H1 (cell line): Measurements from ENCODE around the gene OR2AG1. TPM values are rescaled to one million over a fixed set of nuclear protein-coding genes. Genes with fewer than 3 reads are reported as not detected.

Experiments used
- CTCF ChIA-PET: fragments of 300-600 bp; sonication (Branson Sonifier 250); formaldehyde crosslinking; loops from one replicate; lab custom pipeline; 2021; ENCODE audit not compliant: partially characterized antibody; lab: Charles Lee
- POLR2A ChIA-PET: fragments of 300-600 bp; sonication (Branson Sonifier 250); formaldehyde crosslinking; loops from one replicate; lab custom pipeline; 2021; ENCODE audit warnings: inconsistent platforms; ENCODE audit not compliant: partially characterized antibody; lab: Charles Lee
- DNase-seq, 2 experiments: peaks; one replicate each; pipeline versions ENCODE4 v3.0.0 to v3.0.0-alpha.2; 2010 to 2022; ENCODE audit warnings: low spot score in 2 of 2, low read depth in 1 of 2, mixed read lengths in 1 of 2
- FAIRE-seq: peaks from 2 replicates; lab custom pipeline; 2011; peaks lifted over from hg19 to GRCh38; lab: Jason Lieb, UNC
- H2AFZ ChIP-seq: 2 replicates; pipeline ENCODE4 v1.8.1; 2012; ENCODE audit warnings: low read length, inconsistent platforms
- H2AK5ac ChIP-seq: 2 replicates; pipeline ENCODE4 v1.6.1; 2013; ENCODE audit warnings: low read depth, low read length
- H2BK120ac ChIP-seq: replicated peaks from 2 replicates; pipeline ENCODE3; 2013; ENCODE audit warnings: low read depth, low read length, inconsistent platforms
- H2BK12ac ChIP-seq: 2 replicates; pipeline ENCODE4 v1.6.1; 2013; ENCODE audit warnings: low read depth, low read length
- H2BK15ac ChIP-seq: 2 replicates; pipeline ENCODE4 v1.6.1; 2013; ENCODE audit warnings: low read length
- H2BK20ac ChIP-seq: 2 replicates; pipeline ENCODE4 v1.6.1; 2013; ENCODE audit warnings: low read length
- H2BK5ac ChIP-seq: 2 replicates; pipeline ENCODE4 v1.6.1; 2013; ENCODE audit warnings: low read depth, low read length
- H3K14ac ChIP-seq: 2 replicates; pipeline ENCODE4 v1.6.1; 2013; ENCODE audit warnings: inconsistent platforms; ENCODE audit not compliant: insufficient read length
- H3K18ac ChIP-seq: 2 replicates; pipeline ENCODE4 v1.6.1; 2013; ENCODE audit warnings: low read length; ENCODE audit errors: extremely low read depth
- H3K23ac ChIP-seq: 2 replicates; pipeline ENCODE4 v1.6.1; 2013; ENCODE audit warnings: inconsistent platforms; ENCODE audit not compliant: insufficient read length
- H3K23me2 ChIP-seq: 2 replicates; pipeline ENCODE4 v1.6.1; 2013; ENCODE audit warnings: low read depth, low read length
- H3K27ac ChIP-seq: 2 replicates; pipeline ENCODE4 v1.6.1; 2011; ENCODE audit warnings: low read depth, low read length, inconsistent platforms
- H3K27me3 ChIP-seq, 4 experiments: replicated peaks in 1 of 4; 1 replicate in 1 of 4; 2 replicates in 3 of 4; pipeline versions ENCODE4 v1.6.1 to v1.8.1; 2011 to 2013; ENCODE audit warnings: low read length in 3 of 4, mild to moderate bottlenecking in 3 of 4, inconsistent platforms in 2 of 4, mixed read lengths in 2 of 4, moderate library complexity in 1 of 4; ENCODE audit not compliant: control insufficient read depth in 3 of 4, insufficient read depth in 3 of 4; ENCODE audit errors: extremely low read depth in 1 of 4
- H3K36me3 ChIP-seq, 4 experiments: 2 replicates each; pipeline versions ENCODE4 v1.6.1 to v1.8.1; 2011 to 2013; ENCODE audit warnings: mild to moderate bottlenecking in 4 of 4, low read length in 3 of 4, moderate library complexity in 2 of 4, control low read depth in 1 of 4, inconsistent platforms in 1 of 4; ENCODE audit not compliant: insufficient read depth in 4 of 4, control insufficient read depth in 2 of 4
- H3K4ac ChIP-seq: replicated peaks from 2 replicates; pipeline ENCODE3; 2013; ENCODE audit warnings: low read length, low read depth, mixed read lengths, inconsistent platforms; ENCODE audit not compliant: insufficient read length
- H3K4me1 ChIP-seq, 4 experiments: replicated peaks in 1 of 4; 1 replicate in 1 of 4; 2 replicates in 3 of 4; pipeline versions ENCODE4 v1.6.1 to v1.8.1; 2011 to 2013; ENCODE audit warnings: low read length in 3 of 4, inconsistent platforms in 2 of 4, mixed read lengths in 1 of 4; ENCODE audit not compliant: insufficient read depth in 4 of 4, control insufficient read depth in 3 of 4
- H3K4me2 ChIP-seq, 2 experiments: 2 replicates each; pipeline versions ENCODE4 v1.6.1 to v1.8.1; 2011 to 2013; ENCODE audit warnings: low read depth in 2 of 2, low read length in 2 of 2, control low read depth in 1 of 2, inconsistent platforms in 1 of 2, mild to moderate bottlenecking in 1 of 2; ENCODE audit not compliant: insufficient read depth in 1 of 2
- H3K4me3 ChIP-seq, 4 experiments: fragments of 200-600, 300-600 bp in 1 of 4; sonication (generic), shearing (Covaris generic), sonication (Bioruptor Twin) in 1 of 4; 2 replicates each; pipeline versions ENCODE4 v1.5.1 to v1.8.1; 2011 to 2016; ENCODE audit warnings: low read length in 4 of 4, low read depth in 3 of 4, control low read depth in 2 of 4, inconsistent platforms in 2 of 4, mild to moderate bottlenecking in 2 of 4, mixed read lengths in 1 of 4, moderate library complexity in 1 of 4; ENCODE audit not compliant: insufficient read depth in 2 of 4; ENCODE audit errors: extremely low read depth in 1 of 4
- H3K56ac ChIP-seq: replicated peaks from 2 replicates; pipeline ENCODE3; 2013; ENCODE audit warnings: low read depth, mild to moderate bottlenecking, mixed read lengths, low read length, inconsistent platforms; ENCODE audit not compliant: insufficient read length
- H3K79me1 ChIP-seq: 2 replicates; pipeline ENCODE4 v1.6.1; 2013; ENCODE audit warnings: low read depth, low read length, control low read depth
- H3K79me2 ChIP-seq, 2 experiments: 2 replicates each; pipeline versions ENCODE4 v1.6.1 to v1.8.1; 2012 to 2013; ENCODE audit warnings: low read length in 2 of 2, mild to moderate bottlenecking in 2 of 2, inconsistent platforms in 1 of 2; ENCODE audit not compliant: insufficient read depth in 2 of 2, control insufficient read depth in 1 of 2
- H3K9ac ChIP-seq, 4 experiments: replicated peaks in 1 of 4; 1 replicate in 1 of 4; 2 replicates in 3 of 4; pipeline versions ENCODE4 v1.6.1 to v1.8.1; 2011 to 2013; ENCODE audit warnings: low read depth in 3 of 4, low read length in 3 of 4, control low read depth in 2 of 4, mild to moderate bottlenecking in 2 of 4, moderate library complexity in 2 of 4, inconsistent platforms in 1 of 4; ENCODE audit errors: extremely low read depth in 1 of 4
- H3K9me3 ChIP-seq, 2 experiments: 2 replicates each; pipeline versions ENCODE4 v1.6.1 to v1.8.1; 2012 to 2013; ENCODE audit warnings: mild to moderate bottlenecking in 2 of 2, moderate library complexity in 2 of 2, control low read depth in 1 of 2, inconsistent platforms in 1 of 2, low read depth in 1 of 2, low read length in 1 of 2, mixed read lengths in 1 of 2; ENCODE audit not compliant: insufficient read depth in 2 of 2
- H4K20me1 ChIP-seq, 2 experiments: replicated peaks in 1 of 2; 2 replicates each; pipeline versions ENCODE3 to v1.8.1; 2011 to 2013; ENCODE audit warnings: inconsistent platforms in 2 of 2, low read length in 2 of 2, mild to moderate bottlenecking in 1 of 2; ENCODE audit not compliant: insufficient read depth in 2 of 2, control insufficient read depth in 1 of 2
- H4K5ac ChIP-seq: 2 replicates; pipeline ENCODE4 v1.6.1; 2013; ENCODE audit warnings: low read length, low read depth, mixed read lengths, inconsistent platforms; ENCODE audit not compliant: insufficient read length
- H4K8ac ChIP-seq: 2 replicates; pipeline ENCODE4 v1.8.0; 2013; ENCODE audit warnings: mild to moderate bottlenecking, moderate library complexity, low read length, inconsistent platforms; ENCODE audit not compliant: insufficient read depth; ENCODE audit errors: extremely low read depth
- H4K91ac ChIP-seq: replicated peaks from 2 replicates; pipeline ENCODE3; 2013; ENCODE audit warnings: low read length, mixed read lengths, inconsistent platforms; ENCODE audit not compliant: insufficient read length
- ASH2L ChIP-seq: fragments of 200-600, 300-600 bp; sonication (generic); IDR thresholded peaks from one replicate; pipeline ENCODE4 v1.7.1; 2017; ENCODE audit warnings: low read length
- CEBPB ChIP-seq: IDR thresholded peaks from 2 replicates; pipeline ENCODE4 v1.6.1; 2012; ENCODE audit warnings: low read depth, low read length
- CTCF ChIP-seq, 3 experiments: IDR thresholded peaks; 1 replicate in 2 of 3; 2 replicates in 1 of 3; pipeline versions ENCODE4 v1.5.1 to v1.6.1; 2011; ENCODE audit warnings: low read length in 3 of 3, mild to moderate bottlenecking in 3 of 3, inconsistent platforms in 2 of 3, low read depth in 1 of 3, moderate library complexity in 1 of 3; ENCODE audit not compliant: insufficient read depth in 1 of 3; ENCODE audit errors: control extremely low read depth in 1 of 3
- EGR1 ChIP-seq: IDR thresholded peaks from 2 replicates; pipeline ENCODE4 v1.6.1; 2011; ENCODE audit warnings: low read depth, low read length, borderline replicate concordance
- RNF2 ChIP-seq: fragments of 200-900, 300-1000 bp; sonication (generic); IDR thresholded peaks from 2 replicates; pipeline ENCODE4 v1.7.1; 2016; ENCODE audit warnings: borderline replicate concordance, low read depth, mild to moderate bottlenecking, antibody characterized with exemption, low read length; ENCODE audit not compliant: poor library complexity, severe bottlenecking; ENCODE audit errors: missing control alignments
- RXRA ChIP-seq: IDR thresholded peaks from 2 replicates; pipeline ENCODE4 v1.6.1; 2011; ENCODE audit warnings: low read depth, mild to moderate bottlenecking, low read length, moderate library complexity; ENCODE audit not compliant: insufficient read depth
- SIN3A ChIP-seq, 2 experiments: IDR thresholded peaks in 1 of 2; conservative IDR thresholded peaks in 1 of 2; 2 replicates each; pipeline ENCODE4 v1.6.1; 2011 to 2012; ENCODE audit warnings: low read length in 2 of 2, improper control_type of control experiment in 1 of 2, low read depth in 1 of 2, mild to moderate bottlenecking in 1 of 2
- SP1 ChIP-seq: IDR thresholded peaks from 2 replicates; pipeline ENCODE4 v1.6.1; 2011; ENCODE audit warnings: low read depth, low read length
- SUZ12 ChIP-seq: fragments of 200-600 bp; sonication (generic); IDR thresholded peaks from 2 replicates; pipeline ENCODE4 v1.6.1; 2012; ENCODE audit warnings: mild to moderate bottlenecking, inconsistent platforms, low read length, moderate library complexity, mixed read lengths
- ZNF274 ChIP-seq: IDR thresholded peaks from 2 replicates; pipeline ENCODE4 v1.7.0; 2012; ENCODE audit warnings: low read length, borderline replicate concordance; ENCODE audit errors: extremely low read depth
- WGBS, 2 experiments: shearing (Covaris generic) in 1 of 2; methylation state at CpG; one replicate each; pipeline versions ENCODE4 v1.1.6 to v1.1.7; 2013 to 2015; ENCODE audit warnings: low lambda C conversion rate in 2 of 2, mixed read lengths in 2 of 2, inconsistent platforms in 1 of 2, low coverage in 1 of 2, missing lambda C conversion rate in 1 of 2; ENCODE audit not compliant: insufficient replicate concordance in 2 of 2, insufficient coverage in 1 of 2, insufficient read length in 1 of 2; ENCODE audit errors: extremely low coverage in 1 of 2, missing lambda C conversion rate in 1 of 2; 5-methylcytosine and 5-hydroxymethylcytosine counted together
- polyA plus RNA-seq, 7 experiments: library from polyadenylated mRNA; depleted of rRNA in 3 of 7; stranded (reverse) in 5 of 7; unstranded in 2 of 7; fragments of >200 nt in 5 of 7; fragments of 200-250 nt in 2 of 7; gene quantifications; 1 replicate in 5 of 7; 2 replicates in 1 of 7; 4 replicates in 1 of 7; pipeline versions ENCODE4 v1.2.1 to v1.2.3, GENCODE V29; 2011 to 2013; ENCODE audit warnings: missing spikeins in 2 of 7, mixed read lengths in 2 of 7
- total RNA-seq: library from RNA; stranded (reverse); fragmentation: NEBNext Ultra II Directional; extraction: Animal tissue kit (Norgen Biotek cat#: 25700); gene quantifications from 2 replicates; pipeline ENCODE4 v1.2.1, GENCODE V29; 2021

OR2AG1 gene
- total and polyA plus RNA-seq, 2 of the 8 experiments (the other 6 are each of a cell fraction or from before 2014, with no cell fraction given) = not detected

GRCh38 chr11:6833356-6833755 is 50.5 kb downstream of the OR2AG1 start:
- no peak overlapping the region for H3K56ac ChIP-seq
- no peak overlapping the region for H3K14ac ChIP-seq
- no peak overlapping the region for H3K4me3 ChIP-seq
- no peak overlapping the region for H2BK5ac ChIP-seq
- H2BK12ac ChIP-seq = no peak overlapping the region
- no peaks in the 10 kb centered on the region for H3K4me1 ChIP-seq
- no peak overlapping the region for H3K4ac ChIP-seq
- H3K27ac ChIP-seq = no peak overlapping the region
- ChIA-PET CTCF (interaction anchor here (1.2 to 2.1 kb wide), 3 partner anchors 9 to 265 kb away, joined by 3 to 11 read pairs (median 4); no protein-coding TSS in a partner anchor), POLR2A (no interaction called here)
- H3K79me1 ChIP-seq = no peaks in the 10 kb centered on the region
- FAIRE-seq (no peak), DNase-seq (no peak)
- no peaks in the 10 kb centered on the region for H3K36me3 ChIP-seq
- no peaks in the 10 kb centered on the region for H3K27me3 ChIP-seq
- H2BK120ac ChIP-seq = no peak overlapping the region
- TF ChIP-seq ZNF274 (no peak), RXRA (no peak), EGR1 (no peak), CEBPB (no peak), SUZ12 (no peak), ASH2L (no peak), SP1 (no peak), SIN3A (conservative IDR thresholded peaks at IDR 0.05 in 1 of 2, IDR thresholded peaks at IDR 0.05 in 1 of 2; ENCODE audit: low read depth in 1 of 2, low read length in 2 of 2) (no peak), CTCF (IDR thresholded peaks at IDR 0.05; ENCODE audit: control extremely low read depth in 1 of 3, insufficient read depth in 1 of 3, low read depth in 1 of 3, low read length in 3 of 3) (no peak), RNF2 (no peak)
- H4K5ac ChIP-seq = no peak overlapping the region
- H2BK15ac ChIP-seq = no peak overlapping the region
- H3K18ac ChIP-seq = no peak overlapping the region
- H4K20me1 ChIP-seq = no peaks in the 10 kb centered on the region
- H4K8ac ChIP-seq = no peak overlapping the region
- no peak overlapping the region for H2AK5ac ChIP-seq
- no peak overlapping the region for H3K23ac ChIP-seq
- WGBS, 2 experiments = 86% methylated on average over 6 of the region's 6 CpGs; no CpG with 5 or more reads in 1 of the 2 experiments
- no peak overlapping the region for H3K9ac ChIP-seq
- H2AFZ ChIP-seq = no peak overlapping the region
- H3K79me2 ChIP-seq = no peaks in the 10 kb centered on the region
- H3K23me2 ChIP-seq = no peaks in the 10 kb centered on the region
- H4K91ac ChIP-seq = no peak overlapping the region
- no peaks in the 10 kb centered on the region for H3K9me3 ChIP-seq
- no peak overlapping the region for H3K4me2 ChIP-seq
- H2BK20ac ChIP-seq = no peak overlapping the region
